Lower lobe of right lung (tissue), 2 donors: ENCODE measurements around the gene AKAP12. TPM values are rescaled to one million over a fixed set of nuclear protein-coding genes. Genes with fewer than 3 reads are reported as not detected.

Source experiments
- ATAC-seq, 2 donors: fragments of 200-7000 bp; cut with Tn5 transposase; one replicate each; pipeline ENCODE4 v1.9.1; 2020 to 2022; ENCODE audit warnings: mild to moderate bottlenecking in 2 of 2, moderate library complexity in 2 of 2
- DNase-seq: peaks from one replicate; pipeline ENCODE4 v3.0.0-alpha.2; 2020
- H3K27ac ChIP-seq: fragments of 200-600 bp; one replicate; pipeline ENCODE4 v1.8.0; 2022
- H3K27me3 ChIP-seq: fragments of 200-600 bp; one replicate; pipeline ENCODE4 v1.8.0; 2022; ENCODE audit warnings: low read depth
- H3K36me3 ChIP-seq: fragments of 200-600 bp; one replicate; pipeline ENCODE4 v1.8.0; 2022; ENCODE audit warnings: mild to moderate bottlenecking
- H3K4me1 ChIP-seq: fragments of 200-600 bp; one replicate; pipeline ENCODE4 v1.8.0; 2022
- H3K4me3 ChIP-seq: fragments of 200-600 bp; one replicate; pipeline ENCODE4 v1.8.0; 2022; ENCODE audit warnings: mild to moderate bottlenecking
- H3K9me3 ChIP-seq: fragments of 200-600 bp; one replicate; pipeline ENCODE4 v1.8.0; 2022
- intact Hi-C: fragments of 100-400 bp; cut with DNase I; formaldehyde crosslinking; loops from one replicate; pipeline ENCODE4 v1.11.0; 2022
- total RNA-seq: library from RNA; stranded (reverse); fragmentation: NEBNext Ultra II Directional; extraction: Animal tissue kit (Norgen Biotek cat#: 25700); gene quantifications from one replicate; pipeline ENCODE4 v1.2.1, GENCODE V29; 2021
- TF ChIP-seq, protein P1 (sequence below): fragments of 200-600 bp; IDR thresholded peaks from one replicate; pipeline ENCODE4 v1.8.0; 2022; ENCODE audit warnings: antibody characterized with exemption, mild to moderate bottlenecking
- donor health status: DM: no; HTN: yes; CAD: no; lungs with severe emphysema.

AKAP12 gene
- total RNA-seq, 1 donor from 2014 or later = 38.8 TPM

- no peak for DNase-seq
- Histone ChIP-seq H3K27ac (no peak overlapping the region), H3K9me3 (no peaks in the 10 kb centered on the region), H3K27me3 (no peaks in the 10 kb centered on the region), H3K4me3 (no peak overlapping the region), H3K36me3 (no peaks in the 10 kb centered on the region), H3K4me1 (no peaks in the 10 kb centered on the region)
- TF ChIP-seq, protein P1, sequence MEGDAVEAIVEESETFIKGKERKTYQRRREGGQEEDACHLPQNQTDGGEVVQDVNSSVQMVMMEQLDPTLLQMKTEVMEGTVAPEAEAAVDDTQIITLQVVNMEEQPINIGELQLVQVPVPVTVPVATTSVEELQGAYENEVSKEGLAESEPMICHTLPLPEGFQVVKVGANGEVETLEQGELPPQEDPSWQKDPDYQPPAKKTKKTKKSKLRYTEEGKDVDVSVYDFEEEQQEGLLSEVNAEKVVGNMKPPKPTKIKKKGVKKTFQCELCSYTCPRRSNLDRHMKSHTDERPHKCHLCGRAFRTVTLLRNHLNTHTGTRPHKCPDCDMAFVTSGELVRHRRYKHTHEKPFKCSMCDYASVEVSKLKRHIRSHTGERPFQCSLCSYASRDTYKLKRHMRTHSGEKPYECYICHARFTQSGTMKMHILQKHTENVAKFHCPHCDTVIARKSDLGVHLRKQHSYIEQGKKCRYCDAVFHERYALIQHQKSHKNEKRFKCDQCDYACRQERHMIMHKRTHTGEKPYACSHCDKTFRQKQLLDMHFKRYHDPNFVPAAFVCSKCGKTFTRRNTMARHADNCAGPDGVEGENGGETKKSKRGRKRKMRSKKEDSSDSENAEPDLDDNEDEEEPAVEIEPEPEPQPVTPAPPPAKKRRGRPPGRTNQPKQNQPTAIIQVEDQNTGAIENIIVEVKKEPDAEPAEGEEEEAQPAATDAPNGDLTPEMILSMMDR = no peak
- no peak for ATAC-seq
- intact Hi-C loops = no loop called here
Observed at GRCh38 chr6:151228788-151229400, 10.9 kb upstream of the AKAP12 start.

GRCh38 chr6:151229401-151230276, 10.1 kb upstream of the AKAP12 start:
- intact Hi-C loops = no loop called here
- ATAC-seq (no peak), DNase-seq (no peak)
- Histone ChIP-seq H3K36me3 (no peaks in the 10 kb centered on the region), H3K4me3 (no peak overlapping the region), H3K27me3 (no peaks in the 10 kb centered on the region), H3K4me1 (no peaks in the 10 kb centered on the region), H3K9me3 (no peaks in the 10 kb centered on the region), H3K27ac (no peak overlapping the region)
- TF ChIP-seq, protein P1 = no peak

- intact Hi-C loops = no loop called here
- no peaks in the 10 kb centered on the region for H3K36me3 ChIP-seq
- no peaks in the 10 kb centered on the region for H3K4me1 ChIP-seq
- H3K27ac ChIP-seq = no peak overlapping the region
- H3K9me3 ChIP-seq = no peaks in the 10 kb centered on the region
- ATAC-seq = no peak
- TF ChIP-seq, protein P1 = no peak
- no peak for DNase-seq
- H3K27me3 ChIP-seq = no peaks in the 10 kb centered on the region
- no peak overlapping the region for H3K4me3 ChIP-seq
Observed at GRCh38 chr6:151230277-151230577, 9.5 kb upstream of the AKAP12 start.

DNA sequence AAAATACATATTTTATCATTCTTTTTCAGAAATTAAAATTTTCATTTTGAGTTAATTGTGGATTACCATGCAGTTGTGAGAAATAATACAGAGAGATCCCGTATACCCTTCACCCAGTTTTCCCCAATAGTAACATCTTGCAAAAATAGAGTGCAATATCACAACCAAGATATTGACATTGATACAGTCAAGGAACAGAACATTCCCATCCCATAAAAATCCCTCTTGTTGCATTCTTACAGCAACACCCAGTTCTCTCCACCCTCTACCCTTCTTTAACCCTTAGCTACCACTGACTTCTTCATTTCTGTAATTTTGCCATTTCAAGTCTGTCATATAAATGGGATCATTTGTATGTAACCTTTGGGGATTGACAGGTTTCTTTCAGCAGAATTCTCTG, 6.9 kb upstream of the AKAP12 start:
- DNase-seq (no peak), ATAC-seq (no peak)
- H3K4me1 ChIP-seq = no peaks in the 10 kb centered on the region
- H3K9me3 ChIP-seq = no peaks in the 10 kb centered on the region
- intact Hi-C loops = no loop called here
- TF ChIP-seq, protein P1 = no peak
- no peaks in the 10 kb centered on the region for H3K27me3 ChIP-seq
- no peak overlapping the region for H3K4me3 ChIP-seq
- no peaks in the 10 kb centered on the region for H3K36me3 ChIP-seq
- H3K27ac ChIP-seq = no peak overlapping the region

- H3K27ac ChIP-seq = no peak overlapping the region
- no peak for DNase-seq
- intact Hi-C loops = no loop called here
- TF ChIP-seq, protein P1 = no peak
- H3K27me3 ChIP-seq = no peaks in the 10 kb centered on the region
- no peaks in the 10 kb centered on the region for H3K36me3 ChIP-seq
- no peak for ATAC-seq
- H3K9me3 ChIP-seq = no peaks in the 10 kb centered on the region
- H3K4me3 ChIP-seq = no peak overlapping the region
- no peaks in the 10 kb centered on the region for H3K4me1 ChIP-seq
Observed at GRCh38 chr6:151233731-151234130, 6.0 kb upstream of the AKAP12 start.
